Gastrocnemius medialis (tissue), 4 donors: Measurements from ENCODE around the gene TCAP. TPM values are rescaled to one million over a fixed set of nuclear protein-coding genes. Genes with fewer than 3 reads are reported as not detected.

Experiments
- ATAC-seq, 2 donors: fragments of 150-250 bp; one replicate each; pipeline ENCODE4 v1.9.1; 2016
- DNase-seq, 2 donors: peaks; one replicate each; pipeline ENCODE4 v3.0.0-alpha.2; 2019
- H3K27ac ChIP-seq, 4 donors: fragments of 200-600 bp; sonication (generic); 1 replicate in 1 of 4; 2 replicates in 3 of 4; pipeline ENCODE4 v1.5.1; 2016 to 2018; ENCODE audit warnings: mild to moderate bottlenecking in 2 of 4, moderate library complexity in 1 of 4
- H3K27me3 ChIP-seq, 3 donors: fragments of 200-600 bp; sonication (generic) in 2 of 3; 1 replicate in 1 of 3; 2 replicates in 2 of 3; pipeline versions ENCODE4 v1.5.1 to v1.6.0; 2016 to 2019; ENCODE audit warnings: mild to moderate bottlenecking in 1 of 3, moderate library complexity in 1 of 3
- H3K36me3 ChIP-seq, 2 donors: fragments of 200-600 bp; sonication (generic) in 1 of 2; one replicate each; pipeline ENCODE4 v1.5.1; 2017 to 2018
- H3K4me1 ChIP-seq, 2 donors: fragments of 200-600 bp; sonication (generic) in 1 of 2; one replicate each; pipeline ENCODE4 v1.5.1; 2016 to 2017; ENCODE audit warnings: mild to moderate bottlenecking in 2 of 2
- H3K4me3 ChIP-seq, 4 donors: fragments of 200-600 bp; sonication (generic) in 3 of 4; 1 replicate in 1 of 4; 2 replicates in 3 of 4; pipeline ENCODE4 v1.5.1; 2016 to 2019; ENCODE audit warnings: mild to moderate bottlenecking in 2 of 4
- H3K9me3 ChIP-seq, 3 donors: fragments of 200-600 bp; sonication (generic) in 2 of 3; 1 replicate in 1 of 3; 2 replicates in 2 of 3; pipeline ENCODE4 v1.5.1; 2016 to 2019
- CTCF ChIP-seq, 5 experiments: fragments of 450-650 bp in 3 of 5; fragments of 200-600 bp in 2 of 5; sonication (generic) in 2 of 5; IDR thresholded peaks in 4 of 5; conservative IDR thresholded peaks in 1 of 5; 1 replicate in 4 of 5; 2 replicates in 1 of 5; pipeline ENCODE4 v1.5.1; 2016 to 2019; ENCODE audit warnings: antibody characterized with exemption in 5 of 5, mild to moderate bottlenecking in 3 of 5, moderate library complexity in 3 of 5
- POLR2A ChIP-seq, 2 donors: fragments of 450-650 bp; IDR thresholded peaks; one replicate each; pipeline ENCODE4 v1.6.1; 2017; ENCODE audit warnings: antibody characterized with exemption in 2 of 2, mild to moderate bottlenecking in 2 of 2, moderate library complexity in 2 of 2
- in situ Hi-C, 4 donors: fragments of 200-750 bp; cut with MboI; loops; one replicate each; pipeline versions ENCODE4 v1.15.0 to v1.8.0; 2017; ENCODE audit warnings: low sequenced_read_pairs in 4 of 4
- intact Hi-C: fragments of 100-400 bp; cut with DNase I; formaldehyde crosslinking; loops from one replicate; pipeline ENCODE4 v1.15.1; 2023; ENCODE audit warnings: low total_unique reads
- total RNA-seq, 4 donors: library from RNA; depleted of rRNA; stranded (reverse); fragments of >200 nt; gene quantifications; one replicate each; pipeline versions ENCODE4 v1.1.0 to v1.2.3, GENCODE V29; 2016

The TCAP gene
- total RNA-seq, 4 donors from 2014 or later: 1,768 to 3,088 (median 2,493) TPM

GRCh38 chr17:39687546-39688474 is 22.7 kb downstream of the TCAP start, which contains the start of gene PGAP3:
Gene PGAP3, minus strand, starts transcription at chr17:39688057. Its CDS starts 43 bp downstream, at chr17:39688014.
- peak; percentile 97 for ATAC-seq
- H3K4me3 ChIP-seq: peak within 1 kb of the TSS; percentile 76 to 80 (median 79)
- DNase-seq: peak; percentile 72 to 89
- no peak for TF ChIP-seq CTCF (IDR thresholded peaks at IDR 0.05 in 4 of 5, conservative IDR thresholded peaks at IDR 0.05 in 1 of 5)
- peak; percentile 45 to 48 for TF ChIP-seq POLR2A (IDR thresholded peaks at IDR 0.05)
- peaks cover 0 to 4% of the 10 kb centered on the region in 2 donors for H3K36me3 ChIP-seq
- peak within 1 kb of the TSS; percentile 89 to 92 (median 90) for H3K27ac ChIP-seq
- H3K4me1 ChIP-seq: peaks cover 15 to 16% of the 10 kb centered on the region in 2 donors
- intact Hi-C loops: no loop called here
- H3K27me3 ChIP-seq: no peaks in the 10 kb centered on the region
- in situ Hi-C loops: no loop called here
- H3K9me3 ChIP-seq: no peaks in the 10 kb centered on the region

GRCh38 chr17:39688475-39688835 is 23.3 kb downstream of the TCAP start:
- in situ Hi-C loops (no loop called here), intact Hi-C loops (no loop called here)
- DNase-seq (no peak), ATAC-seq (no peak)
- TF ChIP-seq CTCF (IDR thresholded peaks at IDR 0.05 in 4 of 5, conservative IDR thresholded peaks at IDR 0.05 in 1 of 5) (no peak), POLR2A (IDR thresholded peaks at IDR 0.05) (no peak)
- Histone ChIP-seq H3K9me3 (no peaks in the 10 kb centered on the region), H3K36me3 (no peaks in the 10 kb centered on the region), H3K4me1 (peaks cover 15 to 16% of the 10 kb centered on the region in 2 donors), H3K27ac (peak overlapping the region; percentile 89 to 92 (median 90)), H3K27me3 (no peaks in the 10 kb centered on the region), H3K4me3 (peak overlapping the region; percentile 76 to 80 (median 79))

GRCh38 chr17:39688945-39689344 is 23.8 kb downstream of the TCAP start:
- ATAC-seq: no peak
- in situ Hi-C loops: no loop called here
- Histone ChIP-seq H3K4me3 (peak overlapping the region in 2 of 4 donors; percentile 78 to 80), H3K27ac (peak overlapping the region in 1 of 4 donors; percentile 90), H3K4me1 (peaks cover 15 to 16% of the 10 kb centered on the region in 2 donors), H3K9me3 (no peaks in the 10 kb centered on the region), H3K27me3 (no peaks in the 10 kb centered on the region), H3K36me3 (no peaks in the 10 kb centered on the region)
- TF ChIP-seq POLR2A (IDR thresholded peaks at IDR 0.05): no peak
- TF ChIP-seq CTCF (IDR thresholded peaks at IDR 0.05 in 4 of 5, conservative IDR thresholded peaks at IDR 0.05 in 1 of 5): no peak
- no peak for DNase-seq
- intact Hi-C loops: no loop called here

GRCh38 chr17:39694593-39694992 is 29.4 kb downstream of the TCAP start:
- no peaks in the 10 kb centered on the region for H3K27me3 ChIP-seq
- H3K36me3 ChIP-seq: no peaks in the 10 kb centered on the region
- no peaks in the 10 kb centered on the region for H3K9me3 ChIP-seq
- H3K4me1 ChIP-seq: peaks cover 6% of the 10 kb centered on the region in 2 donors
- TF ChIP-seq CTCF (IDR thresholded peaks at IDR 0.05 in 4 of 5, conservative IDR thresholded peaks at IDR 0.05 in 1 of 5): no peak
- TF ChIP-seq POLR2A (IDR thresholded peaks at IDR 0.05): no peak
- no peak overlapping the region for H3K4me3 ChIP-seq
- ATAC-seq: no peak
- no peak for DNase-seq
- in situ Hi-C loops: no loop called here
- no peak overlapping the region for H3K27ac ChIP-seq
- intact Hi-C loops: no loop called here
